ENCODE data around the gene CPNE1.

GRCh38 chr20:35626386-35627001, 38.2 kb downstream of the CPNE1 start:
- TF ChIP-seq POLR2AphosphoS5 (IDR thresholded peaks at IDR 0.05; ENCODE audit: borderline replicate concordance, low read depth, low read length) (no peak), EZH2 (IDR thresholded peaks at IDR 0.05) (no peak), FOXP2 (optimal IDR thresholded peaks at IDR 0.05; ENCODE audit: control extremely low read depth, extremely low read length, insufficient read depth) (no peak)

Data from SK-N-MC (cell line).